ENCODE results near the gene GLCE. TPM values are rescaled to one million over a fixed set of nuclear protein-coding genes. Genes with fewer than 3 reads are reported as not detected.

Gene GLCE
- total RNA-seq, 4 donors from 2014 or later: 4.8 to 6.6 (median 5.6) TPM

- no peaks in the 10 kb centered on the region for H3K9me3 ChIP-seq
- peaks cover 3 to 11% (median 4%) of the 10 kb centered on the region in 3 donors for H3K27me3 ChIP-seq
- no peak overlapping the region for H3K4me3 ChIP-seq
- intact Hi-C loops (cut with DNase I; ENCODE audit: low total_unique reads): no loop called here
- in situ Hi-C loops (cut with MboI; ENCODE audit: low sequenced_read_pairs in 4 of 4): no loop called here
- DNase-seq: no peak
- ATAC-seq: no peak
- H3K36me3 ChIP-seq: no peaks in the 10 kb centered on the region
- TF ChIP-seq POLR2A (IDR thresholded peaks at IDR 0.05): no peak
- no peak for TF ChIP-seq CTCF (IDR thresholded peaks at IDR 0.05 in 4 of 5, conservative IDR thresholded peaks at IDR 0.05 in 1 of 5)
- H3K4me1 ChIP-seq: no peaks in the 10 kb centered on the region
- no peak overlapping the region for H3K27ac ChIP-seq
These were observed 25.6 kb upstream of the GLCE start for GRCh38 chr15:69134791-69135190.

DNA sequence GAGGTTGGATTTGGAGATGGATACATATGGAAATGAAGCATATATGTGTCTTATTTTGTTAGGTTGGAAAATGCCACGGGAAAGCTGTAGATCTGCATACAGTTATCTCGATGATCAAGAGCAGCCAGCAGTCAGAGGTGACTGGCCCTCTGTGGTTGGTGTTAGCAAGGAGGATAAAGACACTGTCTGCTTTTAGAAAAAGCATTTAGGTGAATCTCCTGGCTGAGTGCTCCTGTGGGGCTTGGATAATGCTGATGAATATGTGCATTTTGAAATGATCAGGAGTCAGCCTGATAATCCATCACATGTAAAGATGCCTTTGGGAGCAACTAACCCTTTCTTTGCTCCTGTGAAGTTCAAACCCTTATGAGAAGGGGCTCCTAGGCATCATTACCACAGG, 24.9 kb upstream of the GLCE start:
- Histone ChIP-seq H3K36me3 (no peaks in the 10 kb centered on the region), H3K27me3 (peaks cover 7 to 11% (median 8%) of the 10 kb centered on the region in 3 donors), H3K4me3 (no peak overlapping the region), H3K9me3 (no peaks in the 10 kb centered on the region), H3K27ac (no peak overlapping the region), H3K4me1 (no peaks in the 10 kb centered on the region)
- intact Hi-C loops (cut with DNase I; ENCODE audit: low total_unique reads): no loop called here
- DNase-seq (no peak), ATAC-seq (no peak)
- TF ChIP-seq POLR2A (IDR thresholded peaks at IDR 0.05): no peak
- no peak for TF ChIP-seq CTCF (IDR thresholded peaks at IDR 0.05 in 4 of 5, conservative IDR thresholded peaks at IDR 0.05 in 1 of 5)
- in situ Hi-C loops (cut with MboI; ENCODE audit: low sequenced_read_pairs in 4 of 4): no loop called here

- in situ Hi-C loops (cut with MboI; ENCODE audit: low sequenced_read_pairs in 4 of 4) (no loop called here), intact Hi-C loops (cut with DNase I; ENCODE audit: low total_unique reads) (no loop called here)
- Histone ChIP-seq H3K27me3 (peaks cover 11 to 18% (median 14%) of the 10 kb centered on the region in 3 donors), H3K27ac (no peak overlapping the region), H3K4me1 (no peaks in the 10 kb centered on the region), H3K4me3 (no peak overlapping the region), H3K9me3 (no peaks in the 10 kb centered on the region), H3K36me3 (no peaks in the 10 kb centered on the region)
- DNase-seq: no peak
- no peak for ATAC-seq
- no peak for TF ChIP-seq CTCF (IDR thresholded peaks at IDR 0.05 in 4 of 5, conservative IDR thresholded peaks at IDR 0.05 in 1 of 5)
- TF ChIP-seq POLR2A (IDR thresholded peaks at IDR 0.05): no peak
These were observed 21.5 kb upstream of the GLCE start for GRCh38 chr15:69138963-69139362.

GRCh38 chr15:69140306-69140705, 20.1 kb upstream of the GLCE start:
- ATAC-seq (no peak), DNase-seq (no peak)
- Histone ChIP-seq H3K36me3 (no peaks in the 10 kb centered on the region), H3K27me3 (peaks cover 11 to 18% (median 14%) of the 10 kb centered on the region in 3 donors), H3K4me3 (no peak overlapping the region), H3K9me3 (no peaks in the 10 kb centered on the region), H3K4me1 (no peaks in the 10 kb centered on the region), H3K27ac (no peak overlapping the region)
- TF ChIP-seq CTCF (IDR thresholded peaks at IDR 0.05 in 4 of 5, conservative IDR thresholded peaks at IDR 0.05 in 1 of 5): no peak
- TF ChIP-seq POLR2A (IDR thresholded peaks at IDR 0.05): no peak
- in situ Hi-C loops (cut with MboI; ENCODE audit: low sequenced_read_pairs in 4 of 4): no loop called here
- intact Hi-C loops (cut with DNase I; ENCODE audit: low total_unique reads): no loop called here

GRCh38 chr15:69141286-69141701, 19.1 kb upstream of the GLCE start:
- no peak for TF ChIP-seq CTCF (IDR thresholded peaks at IDR 0.05 in 4 of 5, conservative IDR thresholded peaks at IDR 0.05 in 1 of 5)
- no peak for TF ChIP-seq POLR2A (IDR thresholded peaks at IDR 0.05)
- Histone ChIP-seq H3K27me3 (peaks cover 11 to 18% (median 14%) of the 10 kb centered on the region in 3 donors), H3K36me3 (no peaks in the 10 kb centered on the region), H3K27ac (no peak overlapping the region), H3K9me3 (no peaks in the 10 kb centered on the region), H3K4me3 (no peak overlapping the region), H3K4me1 (no peaks in the 10 kb centered on the region)
- intact Hi-C loops (cut with DNase I; ENCODE audit: low total_unique reads): no loop called here
- in situ Hi-C loops (cut with MboI; ENCODE audit: low sequenced_read_pairs in 4 of 4): no loop called here
- ATAC-seq: no peak
- DNase-seq: no peak
